OCI-LY7 (cell line): ENCODE data around the gene HBA2. TPM values are rescaled to one million over a fixed set of nuclear protein-coding genes. Genes with fewer than 3 reads are reported as not detected.

Experiments
- BruUV-seq: library from RNA; stranded (reverse); fragments of 400-500 nt; replicated peaks from 2 replicates; lab custom pipeline; 2021; lab: Mats Ljungman, UMichigan
- CTCF ChIA-PET: fragments of 300-600 bp; sonication (Branson Sonifier 250); formaldehyde crosslinking; loops from one replicate; lab custom pipeline; 2022; ENCODE audit warnings: antibody characterized with exemption; ENCODE audit not compliant: unreplicated experiment; lab: Charles Lee
- POLR2A ChIA-PET: fragments of 300-600 bp; sonication (Branson Sonifier 250); formaldehyde crosslinking; loops from one replicate; lab custom pipeline; 2022; ENCODE audit warnings: antibody characterized with exemption; lab: Charles Lee
- DNase-seq: peaks from one replicate; pipeline ENCODE4 v3.0.0-alpha.2; 2015; ENCODE audit warnings: low spot score
- H2AFZ ChIP-seq: fragments of 200-600 bp; sonication (generic), shearing (Covaris generic); 2 replicates; pipeline ENCODE4 v1.6.1; 2014; ENCODE audit warnings: mild to moderate bottlenecking, antibody characterized with exemption, low read length, moderate library complexity
- H3K27ac ChIP-seq: fragments of 200-600 bp; sonication (generic); 2 replicates; pipeline ENCODE4 v1.5.1; 2014; ENCODE audit warnings: mixed run types, low read depth, mild to moderate bottlenecking, moderate library complexity, low read length, inconsistent platforms; ENCODE audit not compliant: poor library complexity, severe bottlenecking
- H3K36me3 ChIP-seq: fragments of 200-600 bp; sonication (generic); 2 replicates; pipeline ENCODE4 v1.6.1; 2014; ENCODE audit warnings: mild to moderate bottlenecking, antibody characterized with exemption, low read length, moderate library complexity, mixed read lengths; ENCODE audit not compliant: insufficient read depth
- H3K4me1 ChIP-seq: fragments of 200-600 bp; sonication (generic); 2 replicates; pipeline ENCODE4 v1.5.1; 2014; ENCODE audit warnings: mild to moderate bottlenecking, low read length; ENCODE audit not compliant: insufficient read depth, poor library complexity, severe bottlenecking
- H3K4me2 ChIP-seq: fragments of 200-600 bp; sonication (generic); 2 replicates; pipeline ENCODE4 v1.6.1; 2014; ENCODE audit warnings: mild to moderate bottlenecking, low read length
- H3K4me3 ChIP-seq: fragments of 200-600 bp; sonication (generic); 2 replicates; pipeline ENCODE4 v1.5.1; 2014; ENCODE audit warnings: mild to moderate bottlenecking, low read depth, low read length; ENCODE audit not compliant: poor library complexity, severe bottlenecking
- H3K79me2 ChIP-seq: fragments of 200-600 bp; sonication (generic); 2 replicates; pipeline ENCODE4 v1.6.1; 2016; ENCODE audit warnings: low read depth, mild to moderate bottlenecking, low read length, moderate library complexity, mixed read lengths; ENCODE audit not compliant: insufficient read depth
- H3K9me2 ChIP-seq: fragments of 200-600 bp; sonication (generic); 2 replicates; pipeline ENCODE4 v1.6.1; 2016; ENCODE audit warnings: mild to moderate bottlenecking, low read length, mixed read lengths; ENCODE audit not compliant: insufficient read depth
- H3K9me3 ChIP-seq: fragments of 200-600 bp; sonication (generic); 2 replicates; pipeline ENCODE4 v1.6.1; 2014; ENCODE audit warnings: mild to moderate bottlenecking, mixed run types, low read length, mixed read lengths
- H4K20me1 ChIP-seq: fragments of 200-600 bp; sonication (generic); 2 replicates; pipeline ENCODE4 v1.6.1; 2014; ENCODE audit warnings: mild to moderate bottlenecking, antibody characterized with exemption, low read length, moderate library complexity, mixed read lengths; ENCODE audit not compliant: insufficient read depth
- CTCF ChIP-seq: fragments of 200-600 bp; sonication (generic); conservative IDR thresholded peaks from 2 replicates; pipeline ENCODE4 v1.5.1; 2014; ENCODE audit warnings: mild to moderate bottlenecking, antibody characterized with exemption, low read length, moderate library complexity, mixed read lengths
- EZH2phosphoT487 ChIP-seq: fragments of 200-600 bp; sonication (generic); IDR thresholded peaks from 2 replicates; pipeline ENCODE4 v1.6.1; 2018; ENCODE audit warnings: low read depth, borderline replicate concordance, mild to moderate bottlenecking, mixed run types, antibody characterized with exemption, low read length, moderate library complexity, mixed read lengths
- intact Hi-C: fragments of 100-400 bp; cut with micrococcal nuclease; formaldehyde crosslinking; loops from one replicate; pipeline ENCODE4 v1.10.0; 2022; ENCODE audit not compliant: unreplicated experiment
- total RNA-seq, 2 experiments: library from RNA; depleted of rRNA in 1 of 2; stranded (reverse); fragments of >200 nt in 1 of 2; shearing (Covaris generic) in 1 of 2; gene quantifications; 2 replicates each; pipeline ENCODE4 v1.2.3, GENCODE V29; 2014 to 2022

HBA2 gene
- total RNA-seq, 2 experiments from 2014 or later, result not detected

- Histone ChIP-seq H3K4me1 (peaks cover 8% of the 10 kb centered on the region), H3K4me3 (peak overlapping the region; percentile 61), H3K79me2 (no peaks in the 10 kb centered on the region), H3K36me3 (no peaks in the 10 kb centered on the region), H3K9me2 (no peaks in the 10 kb centered on the region), H3K4me2 (peak overlapping the region; percentile 68), H2AFZ (peak overlapping the region; percentile 66), H3K27ac (no peak overlapping the region), H4K20me1 (no peaks in the 10 kb centered on the region), H3K9me3 (no peaks in the 10 kb centered on the region)
- CTCF ChIA-PET, result no interaction called here
- peak; percentile 44 for DNase-seq
- TF ChIP-seq EZH2phosphoT487 (no peak), CTCF (no peak)
- BruUV-seq, result no TSS peak
- intact Hi-C loops, result no loop called here
- POLR2A ChIA-PET, result no interaction called here
Observed at GRCh38 chr16:154217-155030, 18.3 kb upstream of the HBA2 start.

GRCh38 chr16:155031-155398, 17.7 kb upstream of the HBA2 start:
- no peaks in the 10 kb centered on the region for H3K9me3 ChIP-seq
- no TSS peak for BruUV-seq
- ChIA-PET CTCF (no interaction called here), POLR2A (interaction anchor here (0.7 kb wide), 1 partner anchor 55 kb away, joined by 3 read pairs; no protein-coding TSS in a partner anchor)
- H3K4me2 ChIP-seq, result peak overlapping the region; percentile 68
- H3K27ac ChIP-seq, result no peak overlapping the region
- H3K79me2 ChIP-seq, result no peaks in the 10 kb centered on the region
- H4K20me1 ChIP-seq, result no peaks in the 10 kb centered on the region
- peak overlapping the region; percentile 61 for H3K4me3 ChIP-seq
- no peaks in the 10 kb centered on the region for H3K9me2 ChIP-seq
- peak overlapping the region; percentile 66; the same call in 1 of the 2 replicates for H2AFZ ChIP-seq
- TF ChIP-seq CTCF (no peak), EZH2phosphoT487 (no peak)
- H3K4me1 ChIP-seq, result peaks cover 8% of the 10 kb centered on the region
- no peaks in the 10 kb centered on the region for H3K36me3 ChIP-seq
- intact Hi-C loops, result no loop called here
- no peak for DNase-seq
